ENCODE data around the gene ZSWIM2. TPM values are rescaled to one million over a fixed set of nuclear protein-coding genes. Genes with fewer than 3 reads are reported as not detected.

The ZSWIM2 gene
- total and polyA plus RNA-seq, 2 experiments from 2014 or later: not detected

- 0 out of 2 replicates have a peak, but pooled peaks cover 4% of the 10 kb centered on the region for H3K9me2 ChIP-seq (ENCODE audit: insufficient read depth)
- Mint-ChIP-seq H3K9me3 (no peaks in the 10 kb centered on the region; the same call in 2 of the 3 replicates), H3K27ac (no peak overlapping the region), H3K36me3 (ENCODE audit: low read depth) (no peaks in the 10 kb centered on the region), H3K27me3 (ENCODE audit: insufficient read depth, low read depth, poor library complexity) (no peaks in the 10 kb centered on the region), H3K4me1 (no peaks in the 10 kb centered on the region), H3K4me3 (no peak overlapping the region)
- DNase-seq (ENCODE audit: low spot score) (no peak), ATAC-seq (no peak)
- no peaks in the 10 kb centered on the region for H3K36me3 ChIP-seq (ENCODE audit: insufficient read depth)
- H2AFZ ChIP-seq: no peak overlapping the region
- no peaks in the 10 kb centered on the region for H3F3A ChIP-seq (replicated peaks; ENCODE audit: low read depth)
- H3K4me1 ChIP-seq (ENCODE audit: insufficient read depth): no peaks in the 10 kb centered on the region
- no peak for TF ChIP-seq ZNF331 (CRISPR knock-in tag; IDR thresholded peaks at IDR 0.05; ENCODE audit: low read depth)
- TF ChIP-seq, protein P1, sequence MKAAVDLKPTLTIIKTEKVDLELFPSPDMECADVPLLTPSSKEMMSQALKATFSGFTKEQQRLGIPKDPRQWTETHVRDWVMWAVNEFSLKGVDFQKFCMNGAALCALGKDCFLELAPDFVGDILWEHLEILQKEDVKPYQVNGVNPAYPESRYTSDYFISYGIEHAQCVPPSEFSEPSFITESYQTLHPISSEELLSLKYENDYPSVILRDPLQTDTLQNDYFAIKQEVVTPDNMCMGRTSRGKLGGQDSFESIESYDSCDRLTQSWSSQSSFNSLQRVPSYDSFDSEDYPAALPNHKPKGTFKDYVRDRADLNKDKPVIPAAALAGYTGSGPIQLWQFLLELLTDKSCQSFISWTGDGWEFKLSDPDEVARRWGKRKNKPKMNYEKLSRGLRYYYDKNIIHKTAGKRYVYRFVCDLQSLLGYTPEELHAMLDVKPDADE (IDR thresholded peaks at IDR 0.05): no peak
- no peak for TF ChIP-seq JUNB (IDR thresholded peaks at IDR 0.05; ENCODE audit: unreplicated experiment)
- TF ChIP-seq EZH2phosphoT487 (IDR thresholded peaks at IDR 0.05; ENCODE audit: unreplicated experiment): no peak
- no peak for TF ChIP-seq POLR2AphosphoS5 (IDR thresholded peaks at IDR 0.05; ENCODE audit: low read depth)
- no peak for TF ChIP-seq ZNF114 (CRISPR knock-in tag; IDR thresholded peaks at IDR 0.05)
- TF ChIP-seq NANOG (IDR thresholded peaks at IDR 0.05; ENCODE audit: borderline replicate concordance): no peak
- TF ChIP-seq CTCF (conservative IDR thresholded peaks at IDR 0.05; ENCODE audit: low read depth in 2 of 2): no peak
- no peak for TF ChIP-seq STAT1 (IDR thresholded peaks at IDR 0.05; ENCODE audit: unreplicated experiment)
- no peak for TF ChIP-seq EZH2 (IDR thresholded peaks at IDR 0.05; ENCODE audit: low read depth, unreplicated experiment)
- no peak for TF ChIP-seq REST (IDR thresholded peaks at IDR 0.05; ENCODE audit: unreplicated experiment)
- no peak for TF ChIP-seq ZNF462 (CRISPR knock-in tag; IDR thresholded peaks at IDR 0.05)
- H3K79me2 ChIP-seq (replicated peaks; ENCODE audit: insufficient read depth): no peaks in the 10 kb centered on the region
- no peak overlapping the region for H3K4me2 ChIP-seq
- no peak overlapping the region for H3K27ac ChIP-seq (ENCODE audit: low read depth)
- H3K27me3 ChIP-seq (ENCODE audit: insufficient read depth): no peaks in the 10 kb centered on the region
- no peaks in the 10 kb centered on the region for H4K20me1 ChIP-seq (replicated peaks; ENCODE audit: insufficient read depth)
- H3K4me3 ChIP-seq: no peak overlapping the region
These were observed 32.7 kb upstream of the ZSWIM2 start for GRCh38 chr2:186881660-186882059.
